Pulmonary artery endothelial cell (primary cell): Measurements from ENCODE around the gene PRKG1. TPM values are rescaled to one million over a fixed set of nuclear protein-coding genes. Genes with fewer than 3 reads are reported as not detected.
A peak's percentile ranks its signal among the peaks of the same experiment; 100 is the strongest.

Source experiments
- DNase-seq: peaks from one replicate; pipeline ENCODE4 v3.0.0-alpha.2; 2011; ENCODE audit warnings: low read depth, low spot score
- total RNA-seq: library from RNA; depleted of rRNA; stranded (reverse); fragments of >200 nt; gene quantifications from 2 replicates; pipeline ENCODE4 v1.2.3, GENCODE V29; 2014

The PRKG1 gene
- total RNA-seq, 1 donor from 2014 or later, result 1.3 TPM

DNA sequence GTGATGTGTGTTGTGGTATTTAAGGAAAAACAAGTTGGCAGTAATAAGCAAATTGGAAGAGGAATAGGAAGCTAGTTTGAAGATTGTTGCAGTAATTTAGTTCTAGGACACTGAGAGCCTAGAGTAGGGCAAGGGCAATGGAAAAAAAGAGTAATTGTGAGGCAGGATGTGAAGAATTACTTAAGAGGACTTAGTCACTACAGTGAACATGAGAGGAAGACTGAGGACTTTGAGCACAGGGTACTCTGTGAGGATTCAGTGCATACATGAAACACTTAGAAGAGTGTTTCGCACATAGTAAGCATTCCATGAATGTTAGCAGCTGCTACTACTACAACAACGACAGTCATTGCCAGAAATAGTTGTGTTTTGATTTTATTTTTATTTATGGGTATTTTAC, 1208.9 kb downstream of the PRKG1 start:
- DNase-seq, result no peak

DNA sequence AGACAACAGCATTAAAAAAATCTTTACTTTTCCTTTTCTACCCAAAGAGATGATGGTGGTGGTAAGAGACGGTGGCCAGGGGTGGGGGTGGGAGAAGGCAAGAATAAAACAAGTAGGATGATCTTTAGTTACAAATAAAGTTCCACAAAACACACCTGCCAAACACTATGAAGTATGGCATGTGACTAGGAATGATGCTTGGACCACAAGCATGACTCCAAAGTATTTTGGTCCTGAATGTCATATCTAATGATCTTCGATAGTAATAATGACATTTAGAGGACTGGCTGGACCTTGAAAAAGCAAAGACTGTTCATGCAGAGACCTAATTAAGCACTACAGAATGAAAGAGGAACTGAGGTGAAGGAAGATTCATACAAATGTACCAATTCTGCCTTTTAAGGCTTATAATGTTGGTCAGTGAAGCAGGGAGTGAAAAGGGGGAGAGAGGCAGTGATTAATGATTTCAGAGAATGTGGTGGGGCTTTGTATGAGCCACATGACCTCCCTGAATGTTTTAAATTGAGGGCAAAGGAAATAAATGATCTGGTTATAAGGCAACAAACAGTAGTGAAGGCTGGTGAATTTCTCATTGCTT, 1210.2 kb downstream of the PRKG1 start:
- no peak for DNase-seq

DNA sequence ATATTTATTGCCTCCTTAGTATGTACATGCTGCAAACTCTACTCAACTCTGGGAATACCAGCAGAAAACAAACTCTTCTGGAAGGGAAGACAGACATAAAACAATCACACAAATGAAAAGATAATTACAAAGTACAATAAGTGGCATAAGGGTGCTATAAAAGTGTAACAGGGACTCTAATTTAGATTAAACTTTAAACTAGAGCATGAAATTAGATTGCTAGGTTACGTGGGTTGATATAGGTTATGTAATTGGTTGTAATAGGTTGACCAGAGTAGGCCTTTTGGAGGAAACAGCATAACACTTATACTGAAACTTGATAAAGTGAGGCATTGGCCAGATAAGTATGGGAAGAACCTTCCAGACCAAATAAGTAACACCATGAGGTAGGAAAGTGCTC, 1213.6 kb downstream of the PRKG1 start:
- DNase-seq, result no peak

DNA sequence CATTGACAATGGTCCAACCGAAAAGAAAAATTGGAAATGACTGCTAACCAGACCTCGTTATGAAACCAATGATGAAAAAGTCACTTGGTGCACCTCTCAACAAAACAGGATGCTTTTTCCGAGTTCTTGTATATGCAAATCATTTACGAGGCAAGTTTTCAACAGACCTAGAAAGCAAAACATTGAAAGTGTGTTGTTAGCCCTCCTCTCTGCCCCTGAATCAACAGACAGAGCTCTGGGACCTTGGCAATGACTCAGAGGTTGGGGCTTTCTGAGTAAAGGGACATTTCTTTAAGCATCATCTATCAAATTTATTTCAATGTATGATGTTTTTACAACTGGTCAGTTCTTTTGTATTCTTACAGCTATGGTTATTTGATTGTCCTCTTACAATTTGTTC, 1223.5 kb downstream of the PRKG1 start:
- no peak for DNase-seq

DNA sequence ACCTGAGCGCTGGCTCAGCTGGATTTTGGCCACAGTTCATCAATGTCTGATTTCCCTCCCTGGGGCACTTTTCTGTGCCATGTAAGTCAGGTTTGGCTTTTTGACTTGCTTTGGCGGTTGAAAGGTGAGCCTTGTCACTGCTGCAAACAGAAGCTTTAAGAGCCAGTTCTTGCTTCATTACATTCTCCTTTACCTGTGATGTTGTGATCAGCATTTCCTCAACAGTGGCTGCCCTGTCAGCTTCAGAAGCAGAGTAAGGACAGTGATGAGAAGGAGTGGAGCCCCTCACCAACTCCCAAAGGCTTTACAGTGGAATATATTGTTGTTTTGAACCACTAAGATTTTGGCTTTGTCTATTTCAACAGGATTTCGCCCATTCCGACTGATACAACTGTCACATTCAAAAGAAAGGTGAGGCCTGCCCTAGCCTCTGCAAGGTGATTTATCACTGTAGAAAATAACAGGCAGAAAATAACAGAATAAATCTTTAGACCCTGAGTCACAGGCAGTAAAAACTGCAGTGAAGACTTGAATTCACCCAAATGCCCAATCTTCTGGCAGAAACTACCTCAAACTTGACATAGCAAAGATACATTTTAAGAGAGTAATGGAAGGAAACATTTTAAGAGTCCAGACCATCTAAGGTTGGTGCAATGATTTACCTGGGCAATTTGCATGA, 1226.5 kb downstream of the PRKG1 start:
- no peak for DNase-seq

DNA sequence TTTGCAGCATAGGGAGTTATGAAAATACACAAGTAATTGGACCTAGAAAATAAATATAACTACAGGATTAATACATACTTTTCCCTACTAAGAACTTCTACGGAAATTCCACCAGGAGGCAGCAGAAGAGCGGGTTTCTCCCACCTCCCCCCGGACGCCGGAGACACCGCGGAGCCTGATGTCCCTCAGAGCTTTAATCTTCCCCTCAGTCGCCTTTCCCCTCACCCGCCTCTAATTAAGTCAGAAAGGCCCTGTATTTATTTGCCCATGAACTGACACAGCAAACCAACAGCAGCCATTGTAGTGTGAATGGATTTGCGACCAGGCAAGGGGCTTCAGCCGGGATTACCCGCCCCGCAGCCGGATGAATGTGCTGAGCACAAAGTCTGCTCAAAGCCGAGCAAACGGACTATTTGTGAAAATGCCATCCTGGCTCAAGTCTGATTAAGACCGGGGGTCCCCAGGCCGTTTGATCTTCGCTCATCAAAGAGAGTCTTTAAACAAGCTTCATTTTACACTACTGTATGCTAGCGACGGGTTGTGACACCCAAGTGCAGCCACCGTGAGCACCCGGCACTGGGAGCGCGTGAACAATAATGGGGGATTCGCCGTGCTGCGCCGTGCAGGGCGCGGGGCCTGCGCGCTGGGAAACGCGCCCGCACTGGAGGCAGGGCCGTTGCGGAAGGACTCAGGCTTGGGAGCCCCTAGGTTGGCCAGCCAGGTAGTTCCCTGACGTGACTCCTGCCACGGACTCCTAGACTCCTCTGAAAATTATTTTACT, 1234.2 kb downstream of the PRKG1 start:
- DNase-seq, result peak; percentile 60

DNA sequence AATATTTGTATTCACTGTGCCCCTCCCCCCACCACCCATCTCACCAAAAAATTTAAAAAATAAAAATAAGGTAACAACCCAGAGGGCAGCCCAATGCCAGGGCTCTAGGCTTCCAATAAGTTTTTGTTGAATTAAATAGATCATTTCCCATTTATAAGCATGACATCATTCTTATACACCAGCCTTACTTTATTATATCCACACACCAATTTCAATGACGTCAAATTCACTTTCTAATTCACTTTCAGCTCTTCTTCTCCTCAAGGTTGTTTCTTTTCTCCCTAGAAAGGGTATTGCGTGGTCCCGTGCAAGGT, 1238.6 kb downstream of the PRKG1 start:
- DNase-seq, result no peak

DNA sequence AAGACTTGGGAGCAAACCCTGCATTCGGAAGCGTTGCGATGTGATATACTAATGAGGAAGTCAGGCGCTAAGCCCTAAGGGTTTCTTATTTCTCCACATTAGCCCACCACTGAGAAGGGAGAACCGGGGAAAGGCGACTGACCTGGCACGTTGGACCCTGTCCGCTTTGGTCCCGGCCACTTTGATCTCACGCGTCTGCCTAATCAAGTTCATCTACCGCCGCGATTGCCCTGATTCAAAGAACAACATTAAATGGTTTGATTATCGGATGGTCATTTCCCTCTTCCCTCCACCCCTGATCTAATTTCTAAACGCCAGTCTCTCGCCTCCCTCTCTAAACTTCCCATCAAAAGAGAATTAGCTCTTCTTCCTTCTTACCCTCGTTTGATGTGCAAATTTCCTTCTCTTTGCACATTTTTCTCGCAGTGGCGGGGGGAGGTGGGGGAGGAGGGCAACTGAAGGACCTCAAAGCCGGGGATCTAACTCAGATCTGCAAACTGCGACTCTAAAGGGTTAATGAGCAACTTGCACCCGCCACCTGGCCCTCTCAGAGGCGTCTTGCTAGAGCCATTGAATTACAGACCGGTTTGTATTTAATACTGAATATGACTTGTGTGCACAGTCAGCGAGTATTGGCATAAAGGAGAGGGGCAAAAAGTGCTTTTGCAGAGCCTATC, 1239.1 kb downstream of the PRKG1 start:
- DNase-seq, result no peak

DNA sequence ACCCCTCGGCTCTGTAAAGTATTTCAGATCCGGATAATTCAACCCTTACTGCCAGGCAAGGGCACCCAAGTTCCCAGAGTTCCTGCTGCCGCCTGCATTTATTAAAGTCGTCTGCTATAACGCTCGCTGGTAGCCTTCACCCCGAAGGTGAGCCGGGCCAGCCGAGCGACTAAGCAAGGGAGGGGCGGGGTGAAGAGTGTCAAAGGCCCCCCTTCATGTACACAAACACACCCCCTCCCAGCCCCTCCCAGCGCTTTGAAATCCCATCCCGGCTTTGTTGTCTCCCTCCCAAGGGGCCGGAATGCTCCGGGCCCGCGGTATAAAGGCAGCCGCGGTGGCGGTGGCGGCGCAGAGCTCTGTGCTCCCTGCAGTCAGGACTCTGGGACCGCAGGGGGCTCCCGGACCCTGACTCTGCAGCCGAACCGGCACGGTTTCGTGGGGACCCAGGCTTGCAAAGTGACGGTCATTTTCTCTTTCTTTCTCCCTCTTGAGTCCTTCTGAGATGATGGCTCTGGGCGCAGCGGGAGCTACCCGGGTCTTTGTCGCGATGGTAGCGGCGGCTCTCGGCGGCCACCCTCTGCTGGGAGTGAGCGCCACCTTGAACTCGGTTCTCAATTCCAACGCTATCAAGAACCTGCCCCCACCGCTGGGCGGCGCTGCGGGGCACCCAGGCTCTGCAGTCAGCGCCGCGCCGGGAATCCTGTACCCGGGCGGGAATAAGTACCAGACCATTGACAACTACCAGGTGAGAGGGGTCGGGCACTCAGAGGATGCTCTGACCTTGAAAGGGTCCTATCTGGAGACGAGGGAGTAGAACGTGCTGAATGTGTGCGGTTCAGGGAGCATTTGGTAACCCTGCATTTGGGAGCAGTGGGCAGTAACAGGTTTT, 1239.9 kb downstream of the PRKG1 start, which contains the start of gene DKK1:
Gene DKK1, plus strand, starts transcription at position 349 of the 889 bp plus-strand sequence. Its CDS starts 154 bp downstream, at position 503.
- DNase-seq, result peak; percentile 60

DNA sequence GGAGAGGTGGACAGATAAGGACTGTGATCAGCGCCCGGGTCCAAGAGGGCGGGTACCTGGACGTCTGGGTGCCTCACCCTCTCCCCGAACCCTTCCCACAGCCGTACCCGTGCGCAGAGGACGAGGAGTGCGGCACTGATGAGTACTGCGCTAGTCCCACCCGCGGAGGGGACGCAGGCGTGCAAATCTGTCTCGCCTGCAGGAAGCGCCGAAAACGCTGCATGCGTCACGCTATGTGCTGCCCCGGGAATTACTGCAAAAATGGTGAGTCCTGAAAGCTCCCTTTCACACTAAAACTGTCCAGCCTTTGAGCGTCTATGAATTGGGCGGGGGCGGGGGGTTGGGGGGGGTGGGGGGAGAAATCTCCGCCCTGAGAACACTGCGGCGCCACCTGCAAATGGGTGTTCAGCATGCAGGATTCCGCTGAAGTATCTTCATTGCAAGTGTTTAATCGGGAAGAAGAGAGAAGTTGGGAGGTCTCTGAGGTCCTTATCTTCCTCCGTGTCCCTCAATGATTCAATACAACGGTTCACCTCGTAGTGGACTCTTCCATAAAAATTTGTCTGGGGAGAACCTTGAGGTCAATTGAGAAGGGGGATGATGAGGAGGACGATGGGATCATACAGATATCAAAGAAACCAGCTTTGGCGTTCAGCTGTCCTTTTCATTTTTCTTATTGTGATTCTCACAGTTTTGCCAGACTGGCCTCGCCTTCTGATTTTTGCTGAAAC, 1240.7 kb downstream of the PRKG1 start:
- DNase-seq, result no peak

DNA sequence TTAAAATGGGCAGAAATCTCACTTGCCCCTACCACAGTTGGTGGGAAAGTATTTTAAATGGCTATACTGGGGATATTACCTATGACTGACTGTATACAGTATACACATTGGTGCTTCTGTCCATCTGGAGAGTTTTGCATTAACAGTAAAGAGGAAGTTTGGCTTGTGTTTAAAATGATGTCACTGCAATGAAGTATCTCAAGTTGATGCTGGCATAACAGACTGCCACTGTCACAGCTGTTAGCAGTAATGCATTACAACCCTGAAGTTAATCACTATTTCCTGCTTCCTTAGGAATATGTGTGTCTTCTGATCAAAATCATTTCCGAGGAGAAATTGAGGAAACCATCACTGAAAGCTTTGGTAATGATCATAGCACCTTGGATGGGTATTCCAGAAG, 1241.7 kb downstream of the PRKG1 start:
- no peak for DNase-seq

DNA sequence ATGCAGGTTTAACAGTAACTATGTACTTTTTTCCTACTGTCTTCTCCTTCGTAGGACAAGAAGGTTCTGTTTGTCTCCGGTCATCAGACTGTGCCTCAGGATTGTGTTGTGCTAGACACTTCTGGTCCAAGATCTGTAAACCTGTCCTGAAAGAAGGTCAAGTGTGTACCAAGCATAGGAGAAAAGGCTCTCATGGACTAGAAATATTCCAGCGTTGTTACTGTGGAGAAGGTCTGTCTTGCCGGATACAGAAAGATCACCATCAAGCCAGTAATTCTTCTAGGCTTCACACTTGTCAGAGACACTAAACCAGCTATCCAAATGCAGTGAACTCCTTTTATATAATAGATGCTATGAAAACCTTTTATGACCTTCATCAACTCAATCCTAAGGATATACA, 1242.2 kb downstream of the PRKG1 start:
- DNase-seq, result no peak

DNA sequence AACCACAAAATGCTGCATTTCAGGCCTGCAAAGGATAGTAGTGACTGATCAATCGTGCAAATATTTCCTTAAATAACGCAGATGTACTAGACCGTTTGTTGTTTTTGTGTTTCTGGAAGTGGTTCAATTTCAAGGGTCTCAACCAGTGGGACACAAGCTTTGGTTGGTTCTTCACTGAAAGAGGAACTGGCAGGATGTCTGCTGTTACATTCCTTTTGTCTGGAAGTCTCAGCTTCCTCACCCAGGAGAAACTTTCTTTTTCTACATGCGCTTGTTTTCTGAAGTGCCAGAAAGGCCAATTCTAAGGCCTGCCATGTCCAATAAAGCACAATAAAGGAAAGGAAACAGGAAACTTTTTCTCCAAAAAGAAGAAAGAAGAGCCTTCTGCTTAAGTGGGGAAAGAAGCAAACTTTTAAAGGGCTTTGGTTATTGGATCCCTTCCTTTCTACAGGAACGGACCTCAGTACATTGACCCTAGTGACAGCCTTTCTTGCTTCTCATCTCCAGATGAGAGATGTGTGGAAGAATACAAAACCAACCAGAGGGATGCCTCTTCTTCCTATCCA, 1243.9 kb downstream of the PRKG1 start:
- DNase-seq, result no peak

DNA sequence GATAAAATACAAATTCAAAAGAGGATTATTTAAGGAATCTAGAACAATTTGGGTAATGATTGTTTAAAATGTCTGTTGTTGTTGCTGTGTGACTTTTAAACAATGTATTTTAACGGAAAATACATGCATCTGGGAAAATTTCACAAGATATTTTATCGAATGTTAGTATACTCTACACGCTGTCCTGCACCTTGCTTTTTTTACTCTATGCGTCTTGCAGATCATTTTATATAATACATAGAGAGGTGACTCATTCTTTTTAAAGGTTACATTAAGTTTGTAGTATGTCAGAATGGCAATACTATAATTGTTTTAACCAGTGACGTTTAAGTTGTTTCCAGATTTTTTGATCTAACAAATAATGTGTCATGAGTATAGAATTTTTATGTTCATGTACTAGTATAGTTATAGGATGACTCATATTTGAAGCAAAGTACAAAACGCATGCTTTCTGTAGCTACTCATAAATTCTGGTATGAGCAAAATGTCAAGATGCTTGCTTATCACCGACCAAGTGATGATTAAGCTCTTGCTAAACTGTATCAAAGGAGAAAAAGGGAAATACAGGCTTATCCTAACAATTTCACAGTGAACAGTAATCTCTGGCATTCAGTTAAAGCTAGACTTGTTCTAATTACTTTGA, 1244.7 kb downstream of the PRKG1 start:
- DNase-seq, result peak; percentile 88

DNA sequence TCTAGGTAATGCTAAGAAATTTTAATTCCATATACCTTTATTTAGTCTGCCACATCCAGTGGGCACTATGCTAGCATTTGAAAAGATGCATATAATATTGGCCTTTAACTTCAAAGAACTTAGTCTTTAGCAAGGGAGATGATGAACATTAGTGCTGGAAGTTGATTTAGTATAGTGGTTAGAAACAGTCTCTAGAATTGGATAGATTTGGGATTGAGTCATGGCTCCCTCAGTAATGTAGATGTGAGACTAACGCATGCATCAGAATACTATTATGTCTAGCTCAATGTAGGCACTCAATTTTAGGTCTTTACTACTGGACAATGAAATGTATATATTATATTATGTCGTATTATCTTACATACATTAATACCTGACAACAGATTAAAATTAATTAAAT, 1245.6 kb downstream of the PRKG1 start:
- DNase-seq, result no peak

DNA sequence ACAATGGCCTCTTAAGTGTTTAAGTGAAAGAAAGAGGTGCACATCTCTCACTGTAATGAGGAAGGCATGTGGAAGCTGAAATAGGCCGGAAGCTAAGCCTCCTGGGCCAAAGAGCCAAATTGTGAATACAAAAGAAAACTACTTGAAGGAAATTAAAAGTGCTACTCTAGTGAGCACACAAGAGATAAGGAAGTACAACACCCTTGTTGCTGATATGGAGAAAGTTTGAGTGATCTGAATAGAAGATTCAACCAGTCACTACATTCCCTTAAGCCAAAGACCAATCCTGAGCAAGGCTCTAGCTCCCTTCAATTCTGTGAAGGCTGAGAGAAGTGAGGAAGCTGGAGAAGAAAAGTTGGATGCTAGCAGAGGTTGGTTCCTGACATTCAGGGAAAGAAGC, 1248.0 kb downstream of the PRKG1 start:
- no peak for DNase-seq

DNA sequence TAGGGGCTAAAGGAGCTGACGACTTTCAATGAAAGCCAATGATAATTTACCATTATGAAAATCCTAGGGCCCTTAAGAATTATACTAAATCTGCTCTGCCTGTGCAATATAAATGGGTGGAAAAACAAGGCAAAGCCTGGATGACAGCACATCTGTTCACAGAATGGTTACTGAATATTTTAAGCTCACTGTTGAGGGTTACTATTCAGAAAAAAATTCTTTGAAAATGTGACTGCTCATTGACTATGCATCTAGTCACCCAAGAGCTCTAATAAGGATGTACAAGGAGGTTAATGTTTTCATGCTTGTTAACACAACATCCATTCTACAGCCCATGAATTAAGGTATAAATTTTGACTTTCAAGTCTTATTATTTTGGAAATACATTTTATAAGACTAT, 1248.6 kb downstream of the PRKG1 start:
- DNase-seq, result no peak

DNA sequence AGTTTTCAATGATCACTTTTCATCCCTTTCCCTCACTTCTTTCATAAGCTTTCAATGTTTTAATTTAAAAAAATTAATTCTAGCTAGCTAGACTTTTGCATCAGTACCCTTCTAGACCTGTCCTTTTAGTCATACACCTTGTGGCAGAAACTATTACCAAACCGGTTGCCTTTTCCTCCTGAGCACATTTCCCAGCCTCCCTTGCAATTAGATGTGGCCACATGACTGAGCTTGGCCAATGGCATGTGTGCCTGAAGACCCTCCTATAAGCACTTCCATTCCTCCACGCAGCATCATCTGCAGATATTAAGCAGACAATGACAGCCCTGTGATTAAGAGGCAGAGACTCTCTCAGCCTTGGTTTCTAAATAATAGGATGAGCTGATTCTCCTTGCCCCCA, 1252.1 kb downstream of the PRKG1 start:
- DNase-seq, result no peak

DNA sequence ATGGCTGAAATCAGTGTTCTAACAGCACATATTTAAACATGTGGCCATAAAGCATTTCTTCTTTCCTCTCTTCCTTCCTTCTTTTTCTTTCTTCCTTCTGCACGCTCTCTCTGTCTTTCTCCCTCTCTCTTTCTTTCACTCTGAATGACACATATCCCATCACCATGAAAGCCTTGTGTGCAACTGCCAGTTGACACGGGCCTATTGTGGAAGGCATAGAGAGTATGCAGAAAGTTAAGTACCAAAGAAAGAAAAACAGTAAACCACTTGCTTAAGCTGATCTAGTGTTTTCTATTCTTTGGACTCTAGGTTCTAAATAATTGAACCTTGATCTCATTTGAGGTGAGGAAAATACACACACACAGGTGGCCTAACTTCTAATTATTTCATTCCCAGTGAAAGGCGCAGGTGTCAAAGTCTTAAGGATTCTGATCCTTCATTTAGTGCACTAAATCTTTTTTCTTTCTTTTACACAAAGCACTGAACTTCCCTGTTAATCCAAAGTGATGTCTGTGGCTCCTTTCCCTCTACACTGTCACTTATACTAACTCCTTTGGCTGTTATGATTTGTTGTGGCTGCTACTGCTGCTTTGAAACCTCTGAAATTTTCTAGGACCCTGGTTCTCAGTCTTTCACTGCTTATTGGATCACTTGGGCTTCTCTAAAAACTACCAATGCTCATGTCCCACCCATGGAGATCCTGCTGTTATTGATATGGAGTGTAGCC, 1257.5 kb downstream of the PRKG1 start:
- DNase-seq, result no peak
